ENCODE data around the gene DYNC1I1.

Gene DYNC1I1

DNA sequence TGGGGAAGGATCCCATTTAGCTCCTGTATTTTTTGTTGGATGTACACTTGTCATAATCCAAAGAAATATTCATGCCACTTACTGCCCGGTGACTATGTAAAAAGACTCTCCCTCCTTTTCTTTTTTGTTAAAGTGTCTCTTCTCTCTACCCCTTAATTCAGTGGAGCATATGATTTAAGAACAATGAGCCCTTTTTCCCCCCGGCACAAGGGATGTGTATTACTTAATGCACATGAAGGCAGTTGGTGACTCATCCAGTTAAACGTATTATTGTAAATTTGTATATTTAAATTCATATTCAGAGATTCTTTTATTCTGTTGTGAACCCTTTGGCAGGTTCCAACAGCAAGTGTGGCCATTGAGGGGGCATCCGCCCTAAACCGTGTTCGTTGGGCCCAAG lies 307.7 kb downstream of the DYNC1I1 start:
- no peak for DNase-seq (ENCODE audit: low read depth in 2 of 2)

DNA sequence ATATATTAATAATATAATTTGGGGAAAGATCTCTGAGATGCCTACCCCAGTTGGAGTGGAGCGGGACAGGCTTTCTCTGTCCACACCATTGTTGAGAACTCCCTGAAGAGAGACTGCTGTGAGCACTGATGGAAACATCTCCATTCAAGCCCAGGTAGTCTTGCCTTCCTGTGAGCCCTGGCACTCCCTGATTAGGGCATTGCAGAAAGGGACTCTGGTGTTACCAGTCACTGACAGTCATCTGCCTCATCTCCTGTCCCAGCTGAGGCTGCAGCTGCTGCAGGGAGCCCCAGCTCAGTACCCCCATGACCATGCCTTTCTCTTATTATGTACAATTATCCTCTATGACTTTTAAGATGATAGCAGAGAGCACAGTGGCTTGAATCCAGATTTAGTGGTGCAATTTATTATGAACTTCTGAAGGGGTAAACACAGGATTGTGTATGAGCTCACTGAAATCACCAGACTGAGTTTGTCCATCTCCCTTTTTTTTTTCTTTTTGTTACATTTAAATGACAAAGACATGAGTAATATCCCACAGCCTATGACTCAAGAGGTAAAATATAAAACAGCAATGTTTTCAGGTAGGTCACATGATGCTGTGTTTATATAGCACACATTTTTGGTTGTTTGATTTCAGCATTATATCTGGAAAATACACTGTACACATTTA lies 312.7 kb downstream of the DYNC1I1 start:
- DNase-seq (ENCODE audit: low read depth in 2 of 2): no peak

DNA sequence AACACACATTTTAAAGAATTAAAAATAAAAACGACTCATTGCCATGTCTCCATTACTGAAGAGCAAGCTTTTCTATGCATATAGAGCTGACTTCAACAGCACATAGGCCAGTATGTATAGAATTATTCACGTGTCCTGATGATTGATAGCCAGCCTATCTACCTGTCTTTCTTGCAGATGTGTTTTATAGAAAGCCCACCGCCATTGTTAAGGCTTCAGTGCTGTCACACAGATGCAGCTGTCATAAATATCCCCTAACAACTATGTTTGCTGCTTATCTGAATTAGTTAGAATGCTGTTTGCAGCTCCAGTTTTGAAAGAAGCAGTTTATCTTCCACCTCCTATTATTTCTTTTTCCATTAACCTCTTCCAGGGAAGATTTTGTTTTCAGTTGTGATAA lies 313.6 kb downstream of the DYNC1I1 start:
- no peak for DNase-seq (ENCODE audit: low read depth in 2 of 2)

DNA sequence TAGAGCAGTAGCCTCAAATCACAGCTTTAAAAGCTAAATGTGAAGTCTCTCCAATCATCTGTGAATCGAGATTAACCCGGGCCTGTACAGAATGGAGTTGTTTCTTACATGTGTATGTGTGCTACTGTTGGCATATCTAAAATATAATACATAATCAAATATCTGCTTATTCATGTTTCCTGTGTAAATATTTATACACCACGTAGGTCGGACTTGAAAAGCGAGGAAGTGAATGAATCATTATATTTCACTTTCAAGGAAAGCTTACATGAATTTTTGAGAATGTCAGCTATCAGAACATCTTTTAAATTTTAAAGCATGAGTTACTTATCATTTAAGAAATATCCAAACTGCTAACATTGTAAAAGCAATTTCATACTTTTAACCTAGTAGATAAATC lies 316.2 kb downstream of the DYNC1I1 start:
- no peak for DNase-seq (ENCODE audit: low read depth in 2 of 2)

DNA sequence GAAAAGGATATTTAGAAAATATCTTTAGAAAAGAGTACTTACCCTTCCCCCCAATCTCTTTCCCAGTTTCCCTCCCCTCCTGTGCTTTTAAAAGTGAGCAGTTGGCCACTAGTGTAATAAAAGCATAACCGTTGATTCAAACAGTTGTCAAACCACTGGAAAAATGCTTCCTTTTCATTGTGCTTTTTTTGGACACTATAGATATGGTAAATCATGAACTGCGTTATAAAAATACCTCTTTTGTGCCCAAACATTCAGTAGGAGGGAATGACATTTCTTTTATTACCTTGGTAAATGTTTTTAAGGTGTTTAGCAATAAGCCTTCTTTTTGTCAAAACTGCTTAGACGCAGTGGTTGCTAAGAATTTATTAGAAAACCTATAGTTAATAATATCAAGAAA lies 317.2 kb downstream of the DYNC1I1 start:
- DNase-seq (ENCODE audit: low read depth in 2 of 2): no peak

DNA sequence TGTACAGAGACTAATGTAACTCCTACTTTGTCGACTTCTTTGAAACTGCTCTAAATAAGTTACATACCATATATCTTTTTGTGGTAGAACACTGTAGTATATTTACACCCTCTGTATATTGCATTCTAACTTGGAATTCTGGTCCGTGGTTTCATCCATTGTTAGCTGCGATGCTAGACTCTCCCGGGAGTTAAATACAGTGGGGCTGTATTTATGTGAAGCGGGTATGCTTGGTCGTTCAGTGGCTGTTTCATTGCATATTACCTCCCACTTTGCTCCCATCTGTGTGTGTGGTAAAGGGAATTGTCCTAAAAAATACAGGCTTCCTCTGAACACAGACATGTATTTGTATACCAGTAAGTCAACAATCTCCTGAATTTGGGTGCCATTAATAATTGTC lies 318.4 kb downstream of the DYNC1I1 start:
- no peak for DNase-seq (ENCODE audit: low read depth in 2 of 2)

DNA sequence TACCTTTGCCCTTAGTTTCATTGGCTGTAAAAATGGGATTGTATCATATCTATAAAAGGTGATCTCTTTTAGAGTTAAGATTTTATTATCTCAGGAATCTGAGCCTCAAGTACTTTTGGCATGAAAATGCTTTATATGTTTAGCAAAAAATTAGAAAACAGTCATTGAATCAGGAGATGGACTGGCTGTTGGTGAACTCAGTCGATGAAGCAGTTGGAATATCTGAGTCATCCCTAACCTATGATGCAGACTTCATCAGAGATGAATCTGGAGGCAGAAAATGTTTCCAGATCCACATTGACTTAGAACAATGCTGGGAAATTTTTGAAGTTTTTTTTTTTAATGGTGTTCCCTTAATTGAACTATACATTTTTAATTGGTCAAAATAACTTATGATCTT lies 321.1 kb downstream of the DYNC1I1 start:
- no peak for DNase-seq (ENCODE audit: low read depth in 2 of 2)

DNA sequence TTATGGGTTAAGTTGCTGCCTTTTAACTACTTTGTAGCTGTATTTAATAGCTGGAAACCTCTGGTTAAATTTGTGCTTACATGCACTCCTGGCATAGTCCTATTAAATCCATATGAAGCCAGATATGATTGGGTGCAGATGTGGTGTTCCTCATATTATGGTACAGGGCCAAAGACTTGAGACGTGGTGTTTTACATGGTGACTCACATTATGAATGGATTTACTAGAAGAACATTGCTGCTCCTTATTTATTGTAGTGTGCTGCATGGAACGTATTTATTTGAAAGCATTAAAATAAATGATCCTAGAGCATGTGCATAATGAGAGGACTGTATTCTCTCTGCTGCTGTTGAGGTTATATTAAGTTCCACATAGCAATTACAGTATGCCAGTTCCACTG lies 325.5 kb downstream of the DYNC1I1 start:
- no peak for DNase-seq (ENCODE audit: low read depth in 2 of 2)

DNA sequence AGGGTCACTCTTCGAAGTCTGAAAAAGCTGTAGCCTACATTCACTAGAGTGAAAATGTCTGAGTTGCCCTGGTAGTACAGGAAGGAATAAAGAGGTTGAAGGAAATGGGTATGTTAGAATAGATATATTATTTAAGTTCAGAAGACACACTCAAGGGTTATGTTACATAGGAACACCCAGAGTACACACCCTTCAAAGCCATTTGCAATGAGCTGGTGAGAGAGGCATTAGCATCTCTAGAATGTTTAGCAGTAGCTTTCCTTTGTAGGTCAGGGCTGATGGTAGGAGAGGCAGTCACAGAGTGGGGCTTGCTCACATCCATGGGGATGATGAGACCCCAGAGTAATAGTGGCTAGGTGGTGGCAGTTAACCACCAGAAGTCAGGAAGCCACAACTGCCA lies 328.4 kb downstream of the DYNC1I1 start:
- no peak for DNase-seq (ENCODE audit: low read depth in 2 of 2)

DNA sequence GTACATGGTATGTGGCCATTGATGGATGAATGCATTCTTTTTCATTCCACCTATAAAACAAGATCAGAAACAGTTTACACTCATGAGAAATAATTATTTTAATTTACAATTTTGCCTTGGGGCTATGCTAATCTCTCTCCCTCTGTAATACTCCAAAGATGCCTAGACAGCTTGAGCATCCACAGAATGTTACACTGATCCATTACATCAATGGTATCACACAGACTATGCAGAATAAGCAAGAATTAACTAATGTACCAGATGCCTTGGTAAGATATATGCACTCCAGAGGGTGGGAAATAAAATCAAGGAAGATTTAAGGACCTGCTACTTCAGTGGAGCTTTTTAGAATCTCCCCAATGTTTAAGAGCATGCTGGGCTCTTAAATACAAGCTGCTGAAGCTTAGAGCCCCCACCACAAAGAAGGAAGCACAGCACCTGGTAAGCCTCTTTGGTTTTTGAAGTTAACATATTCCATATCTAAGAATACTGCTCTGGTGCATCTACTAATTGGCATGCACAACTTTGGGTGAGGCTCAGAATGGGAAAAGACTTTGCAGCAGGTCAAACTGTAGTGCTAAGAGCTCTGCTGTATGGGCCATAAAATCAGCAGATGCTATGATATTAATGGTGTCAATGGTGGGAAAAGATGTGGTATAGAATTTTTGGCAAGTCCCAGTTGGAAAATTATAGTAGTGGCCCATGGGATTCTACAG lies 329.9 kb downstream of the DYNC1I1 start:
- no peak for DNase-seq (ENCODE audit: low read depth in 2 of 2)

DNA sequence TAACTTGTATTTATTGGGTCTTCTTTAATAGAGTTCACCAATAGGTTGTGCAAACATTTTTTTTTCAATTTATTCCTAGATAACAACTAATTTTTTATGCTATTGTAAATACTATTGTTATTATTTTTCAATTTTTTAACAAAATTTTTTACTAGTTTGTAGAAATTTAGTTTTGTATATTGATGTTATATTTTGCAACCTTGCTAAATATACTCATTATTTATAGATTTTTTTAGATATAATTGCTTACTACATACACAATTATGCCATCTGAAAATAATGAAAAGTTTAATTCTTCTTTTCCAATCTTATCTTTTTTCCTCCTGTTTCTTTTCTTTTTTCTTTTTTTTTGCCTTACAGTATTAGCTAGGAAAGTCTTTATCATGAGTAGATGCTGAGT lies 332.6 kb downstream of the DYNC1I1 start:
- no peak for DNase-seq (ENCODE audit: low read depth in 2 of 2)

DNA sequence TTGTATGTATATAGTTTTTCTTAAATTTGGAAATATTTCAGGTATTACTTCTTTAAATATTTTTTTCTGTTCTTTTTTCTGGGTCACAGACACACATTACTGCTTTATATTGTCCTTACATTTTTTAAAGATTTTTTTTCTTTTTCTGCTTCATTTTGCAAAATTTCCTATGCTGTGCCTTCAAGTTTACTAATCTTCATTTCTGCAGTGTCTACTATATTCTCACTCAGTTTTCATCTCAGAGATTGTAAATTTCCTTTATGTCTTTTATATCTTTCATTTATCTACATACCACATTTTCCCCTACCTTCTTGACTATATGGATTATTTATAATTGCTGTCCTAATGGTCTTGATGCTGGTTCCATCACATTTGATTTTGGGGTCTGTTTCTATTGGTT lies 339.1 kb downstream of the DYNC1I1 start:
- no peak for DNase-seq (ENCODE audit: low read depth in 2 of 2)

DNA sequence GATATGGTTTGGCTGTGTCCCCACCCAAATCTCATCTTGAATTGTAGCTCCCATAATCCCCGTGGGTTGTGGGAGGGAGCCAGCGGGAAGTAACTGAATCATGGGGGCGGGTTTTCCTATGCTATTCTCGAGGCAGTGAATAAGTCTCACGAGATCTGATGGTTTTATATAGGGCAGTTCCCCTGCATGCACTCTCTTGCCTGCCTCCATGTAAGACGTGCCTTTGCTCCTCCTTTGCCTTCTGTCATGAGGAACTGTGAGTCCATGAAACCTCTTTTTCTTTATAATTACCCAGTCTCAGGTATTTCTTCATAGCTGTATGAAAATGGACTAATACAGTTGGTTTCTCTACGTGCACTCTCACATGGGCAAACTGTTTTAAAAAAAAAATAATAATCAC lies 341.8 kb downstream of the DYNC1I1 start:
- no peak for DNase-seq (ENCODE audit: low read depth in 2 of 2)

DNA sequence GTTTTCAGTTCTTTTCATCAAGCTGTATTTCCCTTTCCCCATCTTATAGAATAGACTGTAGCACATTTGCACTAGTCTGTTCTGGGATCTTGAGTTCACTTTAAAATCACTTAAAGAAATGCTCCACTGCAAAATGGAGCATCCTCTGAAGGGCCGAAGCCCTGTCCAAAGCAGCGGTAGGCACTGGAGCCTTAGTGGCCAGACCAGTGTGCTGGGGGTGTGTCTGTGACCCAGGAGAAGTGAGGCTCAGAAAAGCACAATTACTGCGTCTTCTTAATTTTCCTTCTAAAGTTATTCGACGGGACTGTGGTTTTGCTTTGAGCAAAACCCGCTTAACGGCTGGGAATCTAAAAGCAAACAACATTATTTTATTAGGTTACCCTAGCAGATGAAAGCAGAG lies 343.8 kb downstream of the DYNC1I1 start:
- no peak for DNase-seq (ENCODE audit: low read depth in 2 of 2)

DNA sequence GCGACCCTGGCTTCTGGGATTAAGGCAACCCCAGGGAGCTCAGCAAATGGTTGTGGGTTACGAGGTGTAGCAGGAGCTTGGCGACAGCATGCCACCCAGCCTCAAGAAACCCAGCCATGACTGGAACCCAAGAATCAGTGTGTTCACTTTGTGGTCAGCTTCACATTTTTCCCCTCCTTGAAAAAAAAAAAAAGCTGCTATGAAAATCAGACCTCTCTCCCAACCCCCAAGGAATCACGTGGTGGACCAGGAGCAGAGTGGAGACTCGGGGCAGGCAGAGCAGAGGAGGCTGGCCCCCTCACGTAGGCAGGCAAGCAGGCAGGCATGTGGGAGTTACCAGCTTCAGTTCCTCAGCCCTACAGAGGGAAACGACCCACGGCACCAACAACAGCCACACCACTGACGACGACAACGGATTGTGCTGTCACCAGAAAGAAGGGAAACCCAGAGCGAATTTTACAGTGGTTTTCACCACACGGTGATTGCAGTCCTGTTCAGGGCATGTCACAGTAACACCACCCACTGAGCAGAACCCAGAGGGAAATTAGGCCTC lies 346.2 kb downstream of the DYNC1I1 start:
- DNase-seq (ENCODE audit: low read depth in 2 of 2): no peak

DNA sequence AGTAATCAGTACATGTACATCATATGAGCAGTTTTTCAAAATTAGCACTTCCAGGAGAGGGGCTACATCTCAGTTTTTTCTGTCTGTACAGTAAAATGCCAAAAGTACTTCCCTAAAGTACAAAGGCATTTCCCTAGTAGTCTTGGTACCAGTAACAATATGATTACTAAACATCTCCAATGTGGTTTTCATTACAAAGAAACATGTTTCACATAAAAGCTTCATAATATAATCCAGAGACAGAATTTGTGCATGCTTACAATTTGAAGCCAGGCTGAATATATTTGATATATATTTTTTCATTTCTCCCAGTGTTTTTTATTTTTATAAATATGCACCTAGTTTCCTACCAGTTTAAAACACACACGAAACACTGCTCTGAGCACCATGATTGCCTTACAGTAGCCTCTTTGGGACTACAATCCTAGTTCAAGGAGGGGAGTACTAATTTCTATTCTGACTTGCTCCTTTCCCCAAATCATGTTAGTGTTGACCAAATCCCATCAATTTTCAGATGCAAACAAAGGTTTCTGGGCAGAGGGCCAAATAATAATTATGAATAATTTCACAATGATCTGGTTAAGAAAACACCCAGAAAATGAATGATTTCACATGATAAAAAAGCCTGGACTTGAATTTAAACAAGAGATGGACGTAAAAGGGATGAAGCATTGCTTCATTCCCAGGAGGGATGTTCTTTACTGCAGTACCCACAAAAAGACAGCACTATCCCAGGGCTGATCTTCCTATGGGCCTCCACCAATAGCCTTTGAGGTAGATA lies 348.3 kb downstream of the DYNC1I1 start:
- no peak for DNase-seq (ENCODE audit: low read depth in 2 of 2)

DNA sequence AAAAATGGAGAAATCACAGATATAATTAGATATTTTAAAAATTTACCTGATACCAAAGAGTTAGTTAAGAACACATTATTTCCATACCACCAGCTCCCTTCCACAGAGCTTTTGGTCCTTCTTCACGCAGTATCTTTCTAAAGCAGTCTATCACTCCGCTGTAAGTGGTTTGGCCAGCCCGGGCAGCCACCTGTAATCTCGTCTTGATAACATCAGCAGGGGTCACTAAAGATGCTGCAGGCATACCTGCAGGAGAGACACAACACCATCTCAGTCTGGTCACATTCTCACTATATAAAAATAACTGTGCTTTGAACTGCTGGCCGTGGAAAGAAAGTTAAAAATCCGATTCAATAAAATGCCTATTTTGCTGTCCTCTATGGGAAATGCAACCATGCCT lies 349.4 kb downstream of the DYNC1I1 start:
- no peak for DNase-seq (ENCODE audit: low read depth in 2 of 2)

DNA sequence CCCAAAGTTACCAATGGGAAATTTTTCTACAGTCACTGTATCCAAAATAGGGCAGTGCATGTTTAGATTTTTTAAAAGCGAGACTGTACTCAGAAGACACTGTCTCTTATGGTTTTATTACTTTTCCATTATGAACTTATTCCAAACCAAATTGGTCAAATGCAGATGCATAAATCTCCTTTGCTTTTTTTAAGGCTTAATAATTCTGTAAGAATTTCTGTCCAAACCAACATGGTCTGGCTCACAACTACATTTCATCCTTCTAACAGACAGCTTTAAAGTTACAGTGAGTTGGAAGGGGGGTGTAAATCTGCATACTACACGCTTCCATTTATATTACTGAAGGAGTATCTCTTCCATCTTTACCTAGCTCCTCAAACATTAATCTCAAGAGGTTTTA lies 350.4 kb downstream of the DYNC1I1 start:
- DNase-seq (ENCODE audit: low read depth in 2 of 2): no peak

DNA sequence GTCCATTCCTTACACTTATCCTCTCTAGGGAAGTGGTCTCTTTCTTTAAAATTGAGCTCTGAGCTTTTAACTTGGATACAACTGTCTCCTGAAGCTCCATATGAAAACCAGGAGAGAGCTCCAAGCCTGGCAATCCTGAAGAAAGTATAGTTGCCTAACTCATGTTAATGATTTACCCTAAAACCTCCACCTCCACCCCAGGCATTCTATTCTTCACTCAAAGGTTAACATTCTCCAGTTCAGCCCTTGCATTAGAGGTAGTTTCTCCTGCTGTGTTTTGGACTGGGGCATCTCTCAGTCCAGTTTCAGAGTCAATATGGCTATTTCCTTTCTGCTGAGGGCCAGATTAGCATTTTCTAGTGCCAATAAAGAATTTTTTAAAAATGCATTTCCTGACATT lies 354.0 kb downstream of the DYNC1I1 start:
- DNase-seq (ENCODE audit: low read depth in 2 of 2): no peak

DNA sequence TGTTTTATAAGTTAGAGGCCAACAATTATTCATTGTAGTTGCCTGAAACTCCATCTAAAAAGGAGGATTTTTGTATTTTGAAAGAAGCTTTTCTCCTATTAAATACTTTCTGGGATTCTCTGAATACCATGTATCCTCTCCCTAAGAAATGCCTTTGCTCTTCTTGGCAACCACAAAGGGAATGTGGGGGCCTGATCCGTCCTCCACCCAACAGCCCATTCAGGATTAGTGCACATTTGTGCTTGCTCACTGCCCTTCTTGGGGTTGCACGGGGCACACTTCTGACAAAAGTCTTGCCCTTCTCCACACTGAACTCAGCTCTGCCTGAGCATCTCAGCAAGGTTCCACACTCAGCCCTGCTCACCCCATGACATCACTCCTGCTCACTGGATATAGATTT lies 355.4 kb downstream of the DYNC1I1 start:
- no peak for DNase-seq (ENCODE audit: low read depth in 2 of 2)

DNA sequence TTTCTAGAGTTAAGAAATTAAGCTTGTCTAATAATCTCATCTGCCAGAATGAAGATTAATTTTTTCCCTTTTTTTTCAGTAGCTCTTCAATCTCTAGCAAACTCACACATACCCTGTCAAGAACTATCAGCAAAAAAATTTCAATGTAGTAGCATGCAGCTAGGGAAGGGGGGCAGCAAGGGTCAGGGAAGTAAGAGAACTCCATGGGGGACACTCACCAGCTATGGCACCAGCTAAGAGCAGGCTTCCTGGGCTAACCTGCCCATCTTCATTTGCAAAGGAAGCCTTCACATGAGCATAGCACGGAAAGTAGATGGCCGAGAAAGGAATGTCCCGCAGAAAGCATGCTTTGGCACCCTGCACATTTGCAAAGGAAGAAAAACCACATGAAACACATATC lies 359.2 kb downstream of the DYNC1I1 start:
- DNase-seq (ENCODE audit: low read depth in 2 of 2): no peak

DNA sequence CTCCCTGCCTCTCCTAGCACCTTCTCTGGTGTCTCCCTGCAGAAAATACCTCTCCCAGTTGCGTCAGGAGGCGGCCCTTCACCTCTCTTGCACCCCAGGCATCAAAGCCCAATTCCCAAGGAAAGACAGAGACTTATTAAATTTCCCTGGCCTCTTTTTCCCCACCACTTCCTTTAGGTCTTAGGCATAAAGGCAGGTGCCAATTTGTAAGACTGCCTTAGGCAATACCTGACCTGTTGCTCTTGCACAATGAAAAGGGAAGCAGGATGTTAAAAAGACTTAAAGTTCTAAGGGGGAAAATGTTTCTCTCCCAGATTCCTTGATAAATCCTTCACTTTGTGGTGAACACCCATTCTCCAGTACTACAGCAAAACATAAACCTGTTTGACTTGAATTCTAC lies 362.9 kb downstream of the DYNC1I1 start:
- no peak for DNase-seq (ENCODE audit: low read depth in 2 of 2)

Measured in stimulated activated CD4-positive, alpha-beta T cell treated with anti-CD3 and anti-CD28 coated beads, Interleukin-12 subunit alpha, Interleukin-12 subunit beta, amount 100 ng/mL, for 24 hours (primary cell).